Rectal smooth muscle tissue (tissue), 1 donor: ENCODE data around the gene SOX11.
"Not testable (repeated sequence)": the region's sequence is repeated elsewhere in the genome, so short reads cannot be mapped to it uniquely, and the experiment has no call there.

Experiments
- H3K27ac ChIP-seq: one replicate; pipeline ENCODE4 v1.7.0; 2013; ENCODE audit warnings: low read depth, low read length, inconsistent platforms
- H3K27me3 ChIP-seq: one replicate; pipeline ENCODE4 v1.7.0; 2013; ENCODE audit warnings: low read length; ENCODE audit not compliant: control insufficient read depth, insufficient read depth
- H3K36me3 ChIP-seq: one replicate; pipeline ENCODE4 v1.7.0; 2013; ENCODE audit warnings: low read length; ENCODE audit not compliant: control insufficient read depth, insufficient read depth
- H3K4me1 ChIP-seq: one replicate; pipeline ENCODE4 v1.7.0; 2013; ENCODE audit warnings: low read length; ENCODE audit not compliant: control insufficient read depth, insufficient read depth
- H3K4me3 ChIP-seq: one replicate; pipeline ENCODE4 v1.7.0; 2013; ENCODE audit warnings: low read length
- H3K9ac ChIP-seq: one replicate; pipeline ENCODE4 v1.7.0; 2013; ENCODE audit warnings: low read length

SOX11 gene

GRCh38 chr2:5691985-5692529 lies at the start of gene SOX11:
TSS of gene SOX11 (plus strand) at chr2:5692384. CDS start at chr2:5692722, 338 bp downstream.
- Histone ChIP-seq H3K36me3 (no peaks in the 10 kb centered on the region), H3K9ac (no peak within 1 kb of the TSS), H3K27me3 (peaks cover 12% of the 10 kb centered on the region), H3K4me3 (peak within 1 kb of the TSS; percentile 59), H3K4me1 (no peaks in the 10 kb centered on the region), H3K27ac (peak within 1 kb of the TSS; percentile 61)

- not testable (repeated sequence) for H3K27me3 ChIP-seq, H3K27ac ChIP-seq, H3K4me3 ChIP-seq, H3K4me1 ChIP-seq, H3K9ac ChIP-seq, H3K36me3 ChIP-seq
Measured at GRCh38 chr2:5652734-5653133, 39.5 kb upstream of the SOX11 start.

GRCh38 chr2:5653756-5654155 lies 38.4 kb upstream of the SOX11 start:
- H3K9ac ChIP-seq, H3K4me3 ChIP-seq, H3K4me1 ChIP-seq, H3K27me3 ChIP-seq, H3K36me3 ChIP-seq, H3K27ac ChIP-seq: not testable (repeated sequence)

GRCh38 chr2:5657231-5657630 lies 35.0 kb upstream of the SOX11 start:
- Histone ChIP-seq H3K4me1 (no peaks in the 10 kb centered on the region), H3K36me3 (no peaks in the 10 kb centered on the region), H3K27ac (no peak overlapping the region), H3K27me3 (no peaks in the 10 kb centered on the region), H3K9ac (no peak overlapping the region), H3K4me3 (no peak overlapping the region)

GRCh38 chr2:5660591-5660990 lies 31.6 kb upstream of the SOX11 start:
- no peak overlapping the region for H3K9ac ChIP-seq
- H3K27me3 ChIP-seq: no peaks in the 10 kb centered on the region
- no peaks in the 10 kb centered on the region for H3K4me1 ChIP-seq
- no peaks in the 10 kb centered on the region for H3K36me3 ChIP-seq
- H3K27ac ChIP-seq: no peak overlapping the region
- no peak overlapping the region for H3K4me3 ChIP-seq

- Histone ChIP-seq H3K27me3 (no peaks in the 10 kb centered on the region), H3K36me3 (no peaks in the 10 kb centered on the region), H3K4me1 (no peaks in the 10 kb centered on the region), H3K4me3 (no peak overlapping the region), H3K9ac (no peak overlapping the region), H3K27ac (no peak overlapping the region)
Measured at GRCh38 chr2:5661362-5661761, 30.8 kb upstream of the SOX11 start.

- Histone ChIP-seq H3K4me3 (no peak overlapping the region), H3K9ac (no peak overlapping the region), H3K4me1 (no peaks in the 10 kb centered on the region), H3K27me3 (no peaks in the 10 kb centered on the region), H3K27ac (no peak overlapping the region), H3K36me3 (no peaks in the 10 kb centered on the region)
Measured at GRCh38 chr2:5664278-5664681, 27.9 kb upstream of the SOX11 start.

GRCh38 chr2:5665066-5665465 lies 27.1 kb upstream of the SOX11 start:
- H3K9ac ChIP-seq: no peak overlapping the region
- H3K36me3 ChIP-seq: no peaks in the 10 kb centered on the region
- H3K27ac ChIP-seq: no peak overlapping the region
- H3K27me3 ChIP-seq: no peaks in the 10 kb centered on the region
- no peaks in the 10 kb centered on the region for H3K4me1 ChIP-seq
- no peak overlapping the region for H3K4me3 ChIP-seq

GRCh38 chr2:5666798-5667197 lies 25.4 kb upstream of the SOX11 start:
- no peaks in the 10 kb centered on the region for H3K36me3 ChIP-seq
- no peak overlapping the region for H3K9ac ChIP-seq
- no peak overlapping the region for H3K27ac ChIP-seq
- H3K27me3 ChIP-seq: no peaks in the 10 kb centered on the region
- no peak overlapping the region for H3K4me3 ChIP-seq
- H3K4me1 ChIP-seq: no peaks in the 10 kb centered on the region

GRCh38 chr2:5667655-5668054 lies 24.5 kb upstream of the SOX11 start:
- H3K9ac ChIP-seq, H3K27ac ChIP-seq, H3K4me3 ChIP-seq, H3K27me3 ChIP-seq, H3K36me3 ChIP-seq, H3K4me1 ChIP-seq: not testable (repeated sequence)

GRCh38 chr2:5668682-5669250 lies 23.4 kb upstream of the SOX11 start:
- Histone ChIP-seq H3K4me1 (no peaks in the 10 kb centered on the region), H3K27ac (no peak overlapping the region), H3K36me3 (no peaks in the 10 kb centered on the region), H3K27me3 (peaks cover 4% of the 10 kb centered on the region), H3K4me3 (no peak overlapping the region), H3K9ac (no peak overlapping the region)

GRCh38 chr2:5672749-5673144 lies 19.4 kb upstream of the SOX11 start:
- H3K36me3 ChIP-seq: no peaks in the 10 kb centered on the region
- no peak overlapping the region for H3K4me3 ChIP-seq
- no peak overlapping the region for H3K27ac ChIP-seq
- H3K27me3 ChIP-seq: peaks cover 4% of the 10 kb centered on the region
- H3K9ac ChIP-seq: no peak overlapping the region
- no peaks in the 10 kb centered on the region for H3K4me1 ChIP-seq
